HepG2 (cell line): ENCODE measurements around the gene AP1M1. TPM values are rescaled to one million over a fixed set of nuclear protein-coding genes. Genes with fewer than 3 reads are reported as not detected.

Experiments
- ATAC-seq: fragments of 200-7000 bp; cut with Tn5 transposase; 3 replicates; pipeline ENCODE4 v1.9.1; 2020; ENCODE audit warnings: mild to moderate bottlenecking, moderate library complexity
- BruUV-seq: library from RNA; stranded (reverse); fragments of 400-500 nt; replicated peaks from 2 replicates; lab custom pipeline; 2021; lab: Mats Ljungman, UMichigan
- CTCF ChIA-PET: fragments of 300-600 bp; formaldehyde crosslinking; extraction: SDS; loops from one replicate; lab custom pipeline; 2021; ENCODE audit warnings: low total read pairs, inconsistent platforms, low intra/inter-chr PET ratio; lab: Yijun Ruan, JAX
- POLR2A ChIA-PET: fragments of 350-600 bp; sonication (Branson Sonifier 250); formaldehyde crosslinking; loops from one replicate; lab custom pipeline; 2020; ENCODE audit warnings: antibody characterized with exemption, inconsistent platforms; lab: Yijun Ruan, JAX
- DNase-seq: peaks from one replicate; pipeline ENCODE4 v3.0.0-alpha.2; 2015; ENCODE audit warnings: low spot score
- FAIRE-seq: peaks from 3 replicates; lab custom pipeline; 2011; peaks lifted over from hg19 to GRCh38; lab: Jason Lieb, UNC
- H2AFZ ChIP-seq: one replicate; pipeline ENCODE4 v1.6.1; 2011; ENCODE audit warnings: low read length, inconsistent platforms
- H3K27ac ChIP-seq: fragments of 300-600 bp; 3 replicates; pipeline ENCODE4 v1.8.0; 2011; ENCODE audit warnings: mixed run types, mild to moderate bottlenecking, mixed read lengths, low read length, inconsistent platforms; ENCODE audit not compliant: insufficient read depth; ENCODE audit errors: extremely low read length
- H3K27me3 ChIP-seq, 2 experiments: fragments of 200-600 bp in 1 of 2; 2 replicates in 1 of 2; 3 replicates in 1 of 2; pipeline versions ENCODE4 v1.6.0 to v1.8.0; 2011; ENCODE audit warnings: low read length in 2 of 2, mild to moderate bottlenecking in 2 of 2, moderate library complexity in 2 of 2, inconsistent platforms in 1 of 2; ENCODE audit not compliant: insufficient read depth in 2 of 2, control insufficient read depth in 1 of 2
- H3K36me3 ChIP-seq, 2 experiments: fragments of 200-600 bp in 1 of 2; replicated peaks in 1 of 2; 2 replicates in 1 of 2; 3 replicates in 1 of 2; pipeline versions ENCODE4 v1.5.1 to v1.8.0; 2011; ENCODE audit warnings: low read length in 2 of 2, inconsistent platforms in 1 of 2; ENCODE audit not compliant: insufficient read depth in 2 of 2, control insufficient read depth in 1 of 2
- H3K4me1 ChIP-seq: 2 replicates; pipeline ENCODE4 v1.5.1; 2012; ENCODE audit warnings: low read length, inconsistent platforms; ENCODE audit not compliant: insufficient read depth
- H3K4me2 ChIP-seq: 2 replicates; pipeline ENCODE4 v1.6.0; 2011; ENCODE audit warnings: low read depth, low read length, inconsistent platforms
- H3K4me3 ChIP-seq, 3 experiments: fragments of 200-600 bp in 1 of 3; sonication (generic), shearing (Covaris generic) in 1 of 3; replicated peaks in 1 of 3; 2 replicates each; pipeline ENCODE4 v1.5.1; 2011 to 2016; ENCODE audit warnings: low read length in 3 of 3, inconsistent platforms in 2 of 3, low read depth in 2 of 3, mild to moderate bottlenecking in 2 of 3, control low read depth in 1 of 3, mixed read lengths in 1 of 3; ENCODE audit not compliant: insufficient read depth in 1 of 3
- H3K79me2 ChIP-seq: one replicate; pipeline ENCODE4 v1.6.1; 2011; ENCODE audit warnings: low read length, inconsistent platforms; ENCODE audit not compliant: insufficient read depth
- H3K9ac ChIP-seq: 2 replicates; pipeline ENCODE4 v1.6.0; 2011; ENCODE audit warnings: mild to moderate bottlenecking, low read depth, low read length, inconsistent platforms; ENCODE audit not compliant: insufficient read depth
- H3K9me3 ChIP-seq: 2 replicates; pipeline ENCODE4 v1.5.1; 2012; ENCODE audit warnings: mild to moderate bottlenecking, low read length
- H4K20me1 ChIP-seq: 2 replicates; pipeline ENCODE4 v1.6.0; 2011; ENCODE audit warnings: inconsistent platforms, mild to moderate bottlenecking, low read length, moderate library complexity; ENCODE audit not compliant: insufficient read depth
- AGO1 ChIP-seq: fragments of 200-400 bp; formaldehyde crosslinking; IDR thresholded peaks from 2 replicates; pipeline ENCODE4 v1.6.1; 2017; ENCODE audit warnings: mild to moderate bottlenecking, low read depth, low read length, moderate library complexity; ENCODE audit not compliant: poor library complexity, severe bottlenecking
- AGO2 ChIP-seq: fragments of 200-400 bp; formaldehyde crosslinking; optimal IDR thresholded peaks from 2 replicates; pipeline ENCODE3; 2017; ENCODE audit warnings: mild to moderate bottlenecking, low read depth, low read length, moderate library complexity
- CREBL2 ChIP-seq: sonication (generic); formaldehyde crosslinking; IDR thresholded peaks from 2 replicates; pipeline ENCODE4 v1.8.1; 2023; ENCODE audit warnings: missing genetic modification reagents, mild to moderate bottlenecking, borderline replicate concordance
- MEIS1 ChIP-seq: sonication (generic); formaldehyde crosslinking; IDR thresholded peaks from 2 replicates; pipeline ENCODE4 v1.9.0; 2021; ENCODE audit warnings: mild to moderate bottlenecking, missing genetic modification reagents, moderate library complexity, borderline replicate concordance
- RORA ChIP-seq: sonication (generic); formaldehyde crosslinking; IDR thresholded peaks from 2 replicates; pipeline ENCODE4 v1.5.0; 2020; ENCODE audit warnings: mild to moderate bottlenecking, missing genetic modification reagents, moderate library complexity
- TCF12 ChIP-seq, 2 experiments: fragments of 450-650 bp in 1 of 2; sonication (generic) in 1 of 2; formaldehyde crosslinking in 1 of 2; IDR thresholded peaks; 2 replicates each; pipeline versions ENCODE4 v1.6.1 to v1.8.0; 2017 to 2022; ENCODE audit warnings: antibody characterized with exemption in 1 of 2, mild to moderate bottlenecking in 1 of 2, missing genetic modification reagents in 1 of 2, moderate library complexity in 1 of 2
- U2AF2 ChIP-seq: fragments of 200-400 bp; formaldehyde crosslinking; IDR thresholded peaks from 2 replicates; pipeline ENCODE4 v1.6.1; 2017; ENCODE audit warnings: low read depth, mild to moderate bottlenecking, low read length
- WIZ ChIP-seq: sonication (generic); formaldehyde crosslinking; IDR thresholded peaks from 2 replicates; pipeline ENCODE4 v1.5.1; 2020; ENCODE audit warnings: mild to moderate bottlenecking, missing genetic modification reagents
- ZBTB8A ChIP-seq: sonication (generic); formaldehyde crosslinking; IDR thresholded peaks from 2 replicates; pipeline ENCODE4 v1.4.0; 2020; ENCODE audit warnings: mild to moderate bottlenecking, low read depth, missing genetic modification reagents, borderline replicate concordance
- ZNF256 ChIP-seq: sonication (generic); formaldehyde crosslinking; conservative IDR thresholded peaks from 2 replicates; pipeline ENCODE4 v1.4.0; 2020; ENCODE audit warnings: missing genetic modification reagents
- ZNF549 ChIP-seq: sonication (generic); formaldehyde crosslinking; IDR thresholded peaks from 2 replicates; pipeline ENCODE4 v1.5.0; 2020; ENCODE audit warnings: missing genetic modification reagents
- ZNF569 ChIP-seq: sonication (generic); formaldehyde crosslinking; IDR thresholded peaks from 2 replicates; pipeline ENCODE4 v1.5.0; 2020; ENCODE audit warnings: mild to moderate bottlenecking, missing genetic modification reagents, moderate library complexity, borderline replicate concordance
- WGBS: methylation state at CpG from one replicate; pipeline ENCODE4 v1.1.6; 2017; ENCODE audit warnings: low lambda C conversion rate; 5-methylcytosine and 5-hydroxymethylcytosine counted together
- in situ Hi-C: cut with HindIII; loops from 2 replicates; pipeline ENCODE4 v1.10.0; 2017; ENCODE audit warnings: low pct_unique_long_range_greater_than_20kb; ENCODE audit not compliant: extremely low pct_ligation_motif_present
- intact Hi-C: fragments of 100-400 bp; cut with micrococcal nuclease; formaldehyde crosslinking; loops from one replicate; pipeline ENCODE4 v1.10.0; 2022; ENCODE audit not compliant: unreplicated experiment
- polyA plus RNA-seq, 8 experiments: library from polyadenylated mRNA; depleted of rRNA in 3 of 8; stranded (reverse) in 7 of 8; unstranded in 1 of 8; fragments of >200 nt; fragmentation: Illumina TruSeq in 4 of 8; extraction: Trizol in 4 of 8; gene quantifications; 2 replicates each; pipeline versions ENCODE4 v1.2.1 to v1.2.3, GENCODE V29; 2011 to 2016; ENCODE audit warnings: low read depth in 4 of 8, missing spikeins in 1 of 8, mixed read lengths in 1 of 8; ENCODE audit not compliant: insufficient read depth in 1 of 8
- total RNA-seq, 5 experiments: library from RNA; depleted of rRNA; stranded (reverse); fragments of >200 nt; fragmentation: Illumina TruSeq; extraction: Trizol; gene quantifications; 2 replicates each; pipeline ENCODE4 v1.2.3, GENCODE V29; 2016; ENCODE audit warnings: low read depth in 1 of 5
- TF ChIP-seq, protein P1 (sequence below): sonication (generic); formaldehyde crosslinking; IDR thresholded peaks from 2 replicates; pipeline ENCODE4 v1.5.1; 2020; ENCODE audit warnings: missing genetic modification reagents, mild to moderate bottlenecking, borderline replicate concordance
- TF ChIP-seq, protein P2 (sequence below): sonication (generic); formaldehyde crosslinking; IDR thresholded peaks from 2 replicates; pipeline ENCODE4 v1.8.0; 2022; ENCODE audit warnings: low read depth, missing genetic modification reagents

The AP1M1 gene
- total and polyA plus RNA-seq, 2 of the 13 experiments (the other 11 are each of a cell fraction or from before 2014, with no cell fraction given) = 34.4 to 46.1 TPM

DNA sequence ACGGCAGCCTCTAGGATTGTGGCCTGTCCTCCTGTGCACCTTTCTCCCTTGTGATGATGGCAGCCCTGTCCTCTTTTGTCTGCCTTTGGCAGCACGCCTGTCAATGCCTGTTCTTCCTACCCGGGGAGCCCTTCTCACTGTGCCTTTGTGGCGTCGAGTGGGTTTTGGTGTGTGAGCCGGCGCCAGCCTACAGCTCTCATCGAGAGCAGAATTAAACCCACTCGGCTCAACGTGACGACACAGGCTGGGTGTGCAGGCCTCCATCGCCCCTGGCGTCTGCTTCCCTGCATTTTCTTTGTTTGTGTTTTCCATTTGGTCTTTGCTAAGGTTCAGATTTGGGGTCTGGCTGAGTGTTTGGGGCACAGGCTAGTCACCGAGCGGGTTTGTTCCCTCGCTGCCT, 34.4 kb downstream of the AP1M1 start:
- Histone ChIP-seq H3K27me3 (no peaks in the 10 kb centered on the region), H3K79me2 (no peaks in the 10 kb centered on the region), H3K9ac (no peak overlapping the region), H3K4me1 (no peaks in the 10 kb centered on the region), H3K4me2 (no peak overlapping the region), H3K27ac (no peak overlapping the region), H3K4me3 (no peak overlapping the region), H4K20me1 (no peaks in the 10 kb centered on the region), H2AFZ (no peak overlapping the region), H3K36me3 (peaks cover 20 to 36% of the 10 kb centered on the region in 2 experiments), H3K9me3 (no peaks in the 10 kb centered on the region)
- ATAC-seq (no peak), DNase-seq (no peak), FAIRE-seq (no peak)
- ChIA-PET POLR2A (no interaction called here), CTCF (no interaction called here)
- in situ Hi-C loops = no loop called here
- no TSS peak for BruUV-seq
- TF ChIP-seq ZNF256 (CRISPR knock-in tag) (no peak), AGO2 (peak; percentile 10), CREBL2 (CRISPR knock-in tag) (no peak)
- WGBS = 97% methylated on average over 16 of the region's 16 CpGs
- intact Hi-C loops = no loop called here

- in situ Hi-C loops (no loop called here), intact Hi-C loops (no loop called here)
- no peaks in the 10 kb centered on the region for H3K79me2 ChIP-seq
- no peaks in the 10 kb centered on the region for H4K20me1 ChIP-seq
- DNase-seq = no peak
- H3K9ac ChIP-seq = no peak overlapping the region
- no peaks in the 10 kb centered on the region for H3K27me3 ChIP-seq
- TF ChIP-seq AGO1 (no peak), U2AF2 (no peak), ZNF569 (CRISPR knock-in tag) (no peak), ZBTB8A (CRISPR knock-in tag) (no peak), TCF12 (IDR thresholded peaks at IDR 0.05) (no peak), TCF12 (CRISPR knock-in tag; IDR thresholded peaks at IDR 0.05) (no peak), ZNF549 (CRISPR knock-in tag) (no peak), WIZ (CRISPR knock-in tag) (no peak), MEIS1 (CRISPR knock-in tag) (no peak), RORA (CRISPR knock-in tag) (no peak)
- TF ChIP-seq, protein P1, sequence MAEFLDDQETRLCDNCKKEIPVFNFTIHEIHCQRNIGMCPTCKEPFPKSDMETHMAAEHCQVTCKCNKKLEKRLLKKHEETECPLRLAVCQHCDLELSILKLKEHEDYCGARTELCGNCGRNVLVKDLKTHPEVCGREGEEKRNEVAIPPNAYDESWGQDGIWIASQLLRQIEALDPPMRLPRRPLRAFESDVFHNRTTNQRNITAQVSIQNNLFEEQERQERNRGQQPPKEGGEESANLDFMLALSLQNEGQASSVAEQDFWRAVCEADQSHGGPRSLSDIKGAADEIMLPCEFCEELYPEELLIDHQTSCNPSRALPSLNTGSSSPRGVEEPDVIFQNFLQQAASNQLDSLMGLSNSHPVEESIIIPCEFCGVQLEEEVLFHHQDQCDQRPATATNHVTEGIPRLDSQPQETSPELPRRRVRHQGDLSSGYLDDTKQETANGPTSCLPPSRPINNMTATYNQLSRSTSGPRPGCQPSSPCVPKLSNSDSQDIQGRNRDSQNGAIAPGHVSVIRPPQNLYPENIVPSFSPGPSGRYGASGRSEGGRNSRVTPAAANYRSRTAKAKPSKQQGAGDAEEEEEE = no peak
- TF ChIP-seq, protein P2, sequence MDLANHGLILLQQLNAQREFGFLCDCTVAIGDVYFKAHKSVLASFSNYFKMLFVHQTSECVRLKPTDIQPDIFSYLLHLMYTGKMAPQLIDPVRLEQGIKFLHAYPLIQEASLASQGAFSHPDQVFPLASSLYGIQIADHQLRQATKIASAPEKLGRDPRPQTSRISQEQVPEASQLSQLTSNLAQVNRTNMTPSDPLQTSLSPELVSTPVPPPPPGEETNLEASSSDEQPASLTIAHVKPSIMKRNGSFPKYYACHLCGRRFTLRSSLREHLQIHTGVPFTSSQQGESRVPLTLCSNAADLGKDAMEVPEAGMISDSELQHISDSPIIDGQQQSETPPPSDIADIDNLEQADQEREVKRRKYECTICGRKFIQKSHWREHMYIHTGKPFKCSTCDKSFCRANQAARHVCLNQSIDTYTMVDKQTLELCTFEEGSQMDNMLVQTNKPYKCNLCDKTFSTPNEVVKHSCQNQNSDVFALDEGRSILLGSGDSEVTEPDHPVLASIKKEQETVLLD = no peak
- no peak overlapping the region for H3K4me2 ChIP-seq
- ATAC-seq = no peak
- no peaks in the 10 kb centered on the region for H3K9me3 ChIP-seq
- POLR2A ChIA-PET = no interaction called here
- BruUV-seq = no TSS peak
- H2AFZ ChIP-seq = no peak overlapping the region
- H3K36me3 ChIP-seq = peaks cover 16 to 36% of the 10 kb centered on the region in 2 experiments
- no peak overlapping the region for H3K27ac ChIP-seq
- no peak for FAIRE-seq
- no peak overlapping the region for H3K4me3 ChIP-seq
- CTCF ChIA-PET = no interaction called here
- no peaks in the 10 kb centered on the region for H3K4me1 ChIP-seq
- WGBS = 100% methylated on average over 9 of the region's 13 CpGs
Observed at GRCh38 chr19:16232568-16232967, 34.9 kb downstream of the AP1M1 start.
